GM23338 (cell line): Measurements from ENCODE around the gene PTPN7. TPM values are rescaled to one million over a fixed set of nuclear protein-coding genes. Genes with fewer than 3 reads are reported as not detected.

ENCODE experiments used
- CREB1 ChIP-seq: fragments of 250-450 bp; sonication (Bioruptor Pico); IDR thresholded peaks from 2 replicates; pipeline ENCODE4 v1.5.0; 2020; ENCODE audit warnings: low read depth, mild to moderate bottlenecking, moderate library complexity
- POLR2AphosphoS5 ChIP-seq: IDR thresholded peaks from 2 replicates; pipeline ENCODE4 v1.6.1; 2016; ENCODE audit warnings: antibody characterized with exemption, low read depth
- REST ChIP-seq: IDR thresholded peaks from one replicate; pipeline ENCODE4 v1.6.1; 2018; ENCODE audit warnings: antibody characterized with exemption; ENCODE audit not compliant: unreplicated experiment
- ZNF331 ChIP-seq: fragments of 250-450 bp; sonication (Bioruptor Pico); IDR thresholded peaks from 2 replicates; pipeline ENCODE4 v1.5.0; 2020; ENCODE audit warnings: low read depth, mild to moderate bottlenecking, moderate library complexity
- ZNF462 ChIP-seq: fragments of 250-450 bp; sonication (Bioruptor Pico); IDR thresholded peaks from 2 replicates; pipeline ENCODE4 v1.5.0; 2020; ENCODE audit warnings: mild to moderate bottlenecking, moderate library complexity
- polyA plus RNA-seq: library from polyadenylated mRNA; unstranded; fragments of >200 nt; fragmentation: Nextera tagmentation; extraction: Ambion mirVana; gene quantifications from 2 replicates; pipeline ENCODE4 v1.2.1, GENCODE V29; 2016
- total RNA-seq: library from RNA; depleted of rRNA; stranded (reverse); fragments of >200 nt; shearing (Covaris generic); gene quantifications from 2 replicates; pipeline ENCODE4 v1.2.3, GENCODE V29; 2014

PTPN7 gene
- total and polyA plus RNA-seq, 2 experiments from 2014 or later: not detected

GRCh38 chr1:202106340-202107254 lies 53.8 kb downstream of the PTPN7 start (continued):
- TF ChIP-seq ZNF462: no peak
- TF ChIP-seq POLR2AphosphoS5: no peak
- no peak for TF ChIP-seq CREB1 (CRISPR knock-in tag)
- TF ChIP-seq ZNF331 (CRISPR knock-in tag): no peak
- no peak for TF ChIP-seq REST
